OCI-LY1 (cell line): ENCODE measurements around the gene ADGRL2.

Experiments
- H2AFZ ChIP-seq: fragments of 200-600 bp; sonication (generic), shearing (Covaris generic); 2 replicates; pipeline ENCODE4 v1.6.0; 2014; ENCODE audit warnings: antibody characterized with exemption, mild to moderate bottlenecking, low read length
- H3F3A ChIP-seq: fragments of 200-600 bp; sonication (generic), shearing (Covaris generic); 2 replicates; pipeline ENCODE4 v1.6.0; 2014; ENCODE audit warnings: mild to moderate bottlenecking, antibody characterized with exemption, low read length, moderate library complexity; ENCODE audit not compliant: insufficient read depth
- H3K27ac ChIP-seq: fragments of 200-600 bp; sonication (generic); 2 replicates; pipeline ENCODE4 v1.5.1; 2014; ENCODE audit warnings: low read length, mixed run types, mild to moderate bottlenecking, low read depth; ENCODE audit not compliant: poor library complexity, severe bottlenecking
- H3K27me3 ChIP-seq: fragments of 200-600 bp; sonication (generic); 2 replicates; pipeline ENCODE4 v1.6.0; 2014; ENCODE audit warnings: antibody characterized with exemption, mild to moderate bottlenecking, low read length, moderate library complexity; ENCODE audit not compliant: insufficient read depth
- H3K36me3 ChIP-seq: fragments of 200-600 bp; sonication (generic); 2 replicates; pipeline ENCODE4 v1.6.1; 2014; ENCODE audit warnings: mild to moderate bottlenecking, antibody characterized with exemption, low read length, moderate library complexity, mixed read lengths; ENCODE audit not compliant: insufficient read depth
- H3K4me1 ChIP-seq: fragments of 200-600 bp; sonication (generic); 2 replicates; pipeline ENCODE4 v1.5.1; 2014; ENCODE audit warnings: mild to moderate bottlenecking, low read length, moderate library complexity; ENCODE audit not compliant: insufficient read depth, severe bottlenecking
- H3K4me2 ChIP-seq: fragments of 200-600 bp; sonication (generic), shearing (Covaris generic); 2 replicates; pipeline ENCODE4 v1.6.1; 2014; ENCODE audit warnings: low read length
- H3K4me3 ChIP-seq: fragments of 200-600 bp; sonication (generic); 2 replicates; pipeline ENCODE4 v1.5.1; 2014; ENCODE audit warnings: low read length, low read depth, mild to moderate bottlenecking, mixed read lengths; ENCODE audit not compliant: poor library complexity, severe bottlenecking
- H3K79me2 ChIP-seq: fragments of 200-600 bp; shearing (Covaris generic); 2 replicates; pipeline ENCODE4 v1.6.1; 2016; ENCODE audit warnings: mixed run types, low read length, mixed read lengths; ENCODE audit not compliant: insufficient read depth
- H3K9ac ChIP-seq: fragments of 200-600 bp; sonication (generic), shearing (Covaris generic); 2 replicates; pipeline ENCODE4 v1.6.1; 2014; ENCODE audit warnings: mild to moderate bottlenecking, low read length, mixed read lengths
- H3K9me2 ChIP-seq: fragments of 200-600 bp; sonication (generic), shearing (Covaris generic); 2 replicates; pipeline ENCODE4 v1.6.1; 2014; ENCODE audit warnings: low read depth, mild to moderate bottlenecking, low read length, mixed read lengths
- H3K9me3 ChIP-seq: fragments of 200-600 bp; shearing (Covaris generic); 2 replicates; pipeline ENCODE4 v1.6.1; 2014; ENCODE audit warnings: low read length, mixed read lengths
- H4K20me1 ChIP-seq: fragments of 200-600 bp; sonication (generic), shearing (Covaris generic); 2 replicates; pipeline ENCODE4 v1.6.0; 2016; ENCODE audit warnings: mild to moderate bottlenecking, low read length; ENCODE audit not compliant: insufficient read depth
- CTCF ChIP-seq: fragments of 200-600 bp; sonication (generic), shearing (Covaris generic); IDR thresholded peaks from 2 replicates; pipeline ENCODE4 v1.5.1; 2017; ENCODE audit warnings: mild to moderate bottlenecking, antibody characterized with exemption, low read length, moderate library complexity, mixed read lengths
- EZH2 ChIP-seq: fragments of 200-600 bp; sonication (generic), shearing (Covaris generic); IDR thresholded peaks from 2 replicates; pipeline ENCODE4 v1.8.0; 2017; ENCODE audit warnings: borderline replicate concordance, mixed run types, mild to moderate bottlenecking, antibody characterized with exemption, low read length, moderate library complexity, mixed read lengths

Gene ADGRL2

GRCh38 chr1:81921344-81921743, 120.6 kb downstream of the ADGRL2 start:
- Histone ChIP-seq H3K36me3 (no peaks in the 10 kb centered on the region), H3F3A (no peaks in the 10 kb centered on the region), H3K27me3 (no peaks in the 10 kb centered on the region), H3K4me3 (no peak overlapping the region), H3K27ac (no peak overlapping the region), H4K20me1 (no peaks in the 10 kb centered on the region), H3K9ac (no peak overlapping the region), H3K4me2 (no peak overlapping the region), H3K79me2 (no peaks in the 10 kb centered on the region), H3K4me1 (no peaks in the 10 kb centered on the region), H2AFZ (no peak overlapping the region), H3K9me3 (no peaks in the 10 kb centered on the region), H3K9me2 (no peaks in the 10 kb centered on the region)
- no peak for TF ChIP-seq EZH2
- TF ChIP-seq CTCF, result no peak

GRCh38 chr1:81921851-81922462, 121.2 kb downstream of the ADGRL2 start:
- no peaks in the 10 kb centered on the region for H3F3A ChIP-seq
- H2AFZ ChIP-seq, result no peak overlapping the region
- H3K4me2 ChIP-seq, result no peak overlapping the region
- H3K79me2 ChIP-seq, result no peaks in the 10 kb centered on the region
- TF ChIP-seq EZH2, result no peak
- TF ChIP-seq CTCF, result no peak
- no peaks in the 10 kb centered on the region for H3K27me3 ChIP-seq
- H3K9me2 ChIP-seq, result no peaks in the 10 kb centered on the region
- no peaks in the 10 kb centered on the region for H3K36me3 ChIP-seq
- no peak overlapping the region for H3K9ac ChIP-seq
- H3K27ac ChIP-seq, result no peak overlapping the region
- no peaks in the 10 kb centered on the region for H3K4me1 ChIP-seq
- H4K20me1 ChIP-seq, result no peaks in the 10 kb centered on the region
- no peak overlapping the region for H3K4me3 ChIP-seq
- H3K9me3 ChIP-seq, result no peaks in the 10 kb centered on the region

GRCh38 chr1:81922955-81923354, 122.2 kb downstream of the ADGRL2 start:
- Histone ChIP-seq H2AFZ (no peak overlapping the region), H3K4me3 (no peak overlapping the region), H3K9ac (no peak overlapping the region), H4K20me1 (no peaks in the 10 kb centered on the region), H3K9me2 (no peaks in the 10 kb centered on the region), H3K27me3 (no peaks in the 10 kb centered on the region), H3K27ac (no peak overlapping the region), H3K4me1 (no peaks in the 10 kb centered on the region), H3K79me2 (no peaks in the 10 kb centered on the region), H3K4me2 (no peak overlapping the region), H3K9me3 (no peaks in the 10 kb centered on the region), H3K36me3 (no peaks in the 10 kb centered on the region), H3F3A (no peaks in the 10 kb centered on the region)
- no peak for TF ChIP-seq EZH2
- TF ChIP-seq CTCF, result no peak
